Measurements from ENCODE around the gene PAX1. TPM values are rescaled to one million over a fixed set of nuclear protein-coding genes. Genes with fewer than 3 reads are reported as not detected.

The PAX1 gene
- total and polyA plus RNA-seq, 2 donors (not counting 1 experiment from before 2014, with no cell fraction given): not detected

DNA sequence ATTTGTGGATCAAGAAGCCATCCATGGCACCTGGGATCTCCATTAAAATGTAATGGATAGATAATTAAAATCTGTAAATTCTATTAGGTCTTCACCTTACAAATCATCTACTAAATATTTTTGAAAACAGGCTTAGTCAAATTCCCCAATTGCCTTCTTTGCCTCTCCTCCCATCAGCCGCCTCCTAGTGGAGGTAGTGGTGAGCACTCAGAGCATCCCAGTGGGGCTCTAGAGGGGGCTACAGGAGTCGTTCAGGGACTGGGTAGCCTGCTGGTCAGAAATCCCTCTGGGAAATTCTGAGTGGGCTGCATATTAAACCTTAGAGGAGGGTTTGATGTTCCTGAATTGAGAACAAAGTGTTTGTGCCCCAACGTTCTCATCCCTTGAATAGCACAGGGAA lies 20.8 kb upstream of the PAX1 start:
- no peak overlapping the region for H3K27ac ChIP-seq (ENCODE audit: insufficient read depth, low read length)
- H3K4me3 ChIP-seq (replicated peaks in 1 of 4; ENCODE audit: control extremely low read depth in 1 of 4, insufficient read depth in 1 of 4, low read depth in 3 of 4, low read length in 4 of 4): no peak overlapping the region
- no peak overlapping the region for H2AFZ ChIP-seq (ENCODE audit: low read length)
- no peaks in the 10 kb centered on the region for H3K27me3 ChIP-seq (ENCODE audit: control insufficient read depth, insufficient read depth, low read length)
- TF ChIP-seq EZH2 (IDR thresholded peaks at IDR 0.05; ENCODE audit: low read length, missing control alignments): no peak
- no peak for TF ChIP-seq CTCF (conservative IDR thresholded peaks at IDR 0.05 in 1 of 2, IDR thresholded peaks at IDR 0.05 in 1 of 2; ENCODE audit: low read depth in 1 of 2, low read length in 2 of 2)
- no peaks in the 10 kb centered on the region for H3K79me2 ChIP-seq (ENCODE audit: control insufficient read depth, insufficient read depth, low read length)
- DNase-seq (ENCODE audit: low read depth in 2 of 2): no peak
- H3K36me3 ChIP-seq (ENCODE audit: control insufficient read depth, insufficient read depth, low read length): no peaks in the 10 kb centered on the region
- H3K4me2 ChIP-seq (ENCODE audit: extremely low read depth, insufficient read depth, low read length): no peak overlapping the region
- no peak overlapping the region for H3K9ac ChIP-seq (ENCODE audit: insufficient read depth, low read length)
- no peaks in the 10 kb centered on the region for H4K20me1 ChIP-seq (ENCODE audit: control insufficient read depth, extremely low read depth, insufficient read depth, low read length)
- H3K4me1 ChIP-seq (ENCODE audit: control insufficient read depth, extremely low read depth, insufficient read depth, low read length): no peaks in the 10 kb centered on the region
- H3K9me3 ChIP-seq (ENCODE audit: control insufficient read depth, insufficient read depth, low read depth, low read length): no peaks in the 10 kb centered on the region

GRCh38 chr20:21685981-21686380 lies 19.5 kb upstream of the PAX1 start:
- H3K9me3 ChIP-seq (ENCODE audit: control insufficient read depth, insufficient read depth, low read depth, low read length): no peaks in the 10 kb centered on the region
- H3K9ac ChIP-seq (ENCODE audit: insufficient read depth, low read length): no peak overlapping the region
- H3K27ac ChIP-seq (ENCODE audit: insufficient read depth, low read length): no peak overlapping the region
- no peak for DNase-seq (ENCODE audit: low read depth in 2 of 2)
- H4K20me1 ChIP-seq (ENCODE audit: control insufficient read depth, extremely low read depth, insufficient read depth, low read length): no peaks in the 10 kb centered on the region
- no peak for TF ChIP-seq EZH2 (IDR thresholded peaks at IDR 0.05; ENCODE audit: low read length, missing control alignments)
- no peak for TF ChIP-seq CTCF (conservative IDR thresholded peaks at IDR 0.05 in 1 of 2, IDR thresholded peaks at IDR 0.05 in 1 of 2; ENCODE audit: low read depth in 1 of 2, low read length in 2 of 2)
- H3K36me3 ChIP-seq (ENCODE audit: control insufficient read depth, insufficient read depth, low read length): no peaks in the 10 kb centered on the region
- H3K79me2 ChIP-seq (ENCODE audit: control insufficient read depth, insufficient read depth, low read length): no peaks in the 10 kb centered on the region
- H2AFZ ChIP-seq (ENCODE audit: low read length): no peak overlapping the region
- H3K4me3 ChIP-seq (replicated peaks in 1 of 4; ENCODE audit: control extremely low read depth in 1 of 4, insufficient read depth in 1 of 4, low read depth in 3 of 4, low read length in 4 of 4): no peak overlapping the region
- no peaks in the 10 kb centered on the region for H3K4me1 ChIP-seq (ENCODE audit: control insufficient read depth, extremely low read depth, insufficient read depth, low read length)
- no peaks in the 10 kb centered on the region for H3K27me3 ChIP-seq (ENCODE audit: control insufficient read depth, insufficient read depth, low read length)
- no peak overlapping the region for H3K4me2 ChIP-seq (ENCODE audit: extremely low read depth, insufficient read depth, low read length)

GRCh38 chr20:21693322-21693721 lies 12.1 kb upstream of the PAX1 start:
- no peak overlapping the region for H3K4me2 ChIP-seq (ENCODE audit: extremely low read depth, insufficient read depth, low read length)
- TF ChIP-seq CTCF (conservative IDR thresholded peaks at IDR 0.05 in 1 of 2, IDR thresholded peaks at IDR 0.05 in 1 of 2; ENCODE audit: low read depth in 1 of 2, low read length in 2 of 2) (no peak), EZH2 (IDR thresholded peaks at IDR 0.05; ENCODE audit: low read length, missing control alignments) (no peak)
- H3K4me1 ChIP-seq (ENCODE audit: control insufficient read depth, extremely low read depth, insufficient read depth, low read length): no peaks in the 10 kb centered on the region
- H3K27ac ChIP-seq (ENCODE audit: insufficient read depth, low read length): no peak overlapping the region
- no peak overlapping the region for H3K4me3 ChIP-seq (replicated peaks in 1 of 4; ENCODE audit: control extremely low read depth in 1 of 4, insufficient read depth in 1 of 4, low read depth in 3 of 4, low read length in 4 of 4)
- no peaks in the 10 kb centered on the region for H4K20me1 ChIP-seq (ENCODE audit: control insufficient read depth, extremely low read depth, insufficient read depth, low read length)
- no peaks in the 10 kb centered on the region for H3K79me2 ChIP-seq (ENCODE audit: control insufficient read depth, insufficient read depth, low read length)
- DNase-seq (ENCODE audit: low read depth in 2 of 2): no peak
- no peaks in the 10 kb centered on the region for H3K36me3 ChIP-seq (ENCODE audit: control insufficient read depth, insufficient read depth, low read length)
- H3K9ac ChIP-seq (ENCODE audit: insufficient read depth, low read length): no peak overlapping the region
- H3K9me3 ChIP-seq (ENCODE audit: control insufficient read depth, insufficient read depth, low read depth, low read length): no peaks in the 10 kb centered on the region
- H3K27me3 ChIP-seq (ENCODE audit: control insufficient read depth, insufficient read depth, low read length): no peaks in the 10 kb centered on the region
- no peak overlapping the region for H2AFZ ChIP-seq (ENCODE audit: low read length)
